PC-3 (cell line): Measurements from ENCODE around the gene TOM1L2.
A peak's percentile ranks its signal among the peaks of the same experiment; 100 is the strongest.

Experiments used
- EZH2phosphoT487 ChIP-seq: fragments of 300-600 bp; sonication (generic); IDR thresholded peaks from 2 replicates; pipeline ENCODE4 v1.6.1; 2018; ENCODE audit warnings: mild to moderate bottlenecking, antibody characterized with exemption, low read length, borderline replicate concordance
- TF ChIP-seq, protein P1 (sequence below): fragments of 300-600 bp; sonication (generic); conservative IDR thresholded peaks from 2 replicates; pipeline ENCODE4 v1.5.1; 2017; ENCODE audit warnings: antibody characterized with exemption, low read depth, mild to moderate bottlenecking, low read length

- TF ChIP-seq, protein P1, sequence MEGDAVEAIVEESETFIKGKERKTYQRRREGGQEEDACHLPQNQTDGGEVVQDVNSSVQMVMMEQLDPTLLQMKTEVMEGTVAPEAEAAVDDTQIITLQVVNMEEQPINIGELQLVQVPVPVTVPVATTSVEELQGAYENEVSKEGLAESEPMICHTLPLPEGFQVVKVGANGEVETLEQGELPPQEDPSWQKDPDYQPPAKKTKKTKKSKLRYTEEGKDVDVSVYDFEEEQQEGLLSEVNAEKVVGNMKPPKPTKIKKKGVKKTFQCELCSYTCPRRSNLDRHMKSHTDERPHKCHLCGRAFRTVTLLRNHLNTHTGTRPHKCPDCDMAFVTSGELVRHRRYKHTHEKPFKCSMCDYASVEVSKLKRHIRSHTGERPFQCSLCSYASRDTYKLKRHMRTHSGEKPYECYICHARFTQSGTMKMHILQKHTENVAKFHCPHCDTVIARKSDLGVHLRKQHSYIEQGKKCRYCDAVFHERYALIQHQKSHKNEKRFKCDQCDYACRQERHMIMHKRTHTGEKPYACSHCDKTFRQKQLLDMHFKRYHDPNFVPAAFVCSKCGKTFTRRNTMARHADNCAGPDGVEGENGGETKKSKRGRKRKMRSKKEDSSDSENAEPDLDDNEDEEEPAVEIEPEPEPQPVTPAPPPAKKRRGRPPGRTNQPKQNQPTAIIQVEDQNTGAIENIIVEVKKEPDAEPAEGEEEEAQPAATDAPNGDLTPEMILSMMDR, result peak; percentile 57
- TF ChIP-seq EZH2phosphoT487, result no peak
Measured at GRCh38 chr17:17994271-17995069, 22.3 kb upstream of the TOM1L2 start.
